HepG2 (cell line): Measurements from ENCODE around the gene CCDC192. TPM values are rescaled to one million over a fixed set of nuclear protein-coding genes. Genes with fewer than 3 reads are reported as not detected.

Source experiments
- ATAC-seq: fragments of 200-7000 bp; cut with Tn5 transposase; 3 replicates; pipeline ENCODE4 v1.9.1; 2020; ENCODE audit warnings: mild to moderate bottlenecking, moderate library complexity
- BruUV-seq: library from RNA; stranded (reverse); fragments of 400-500 nt; replicated peaks from 2 replicates; lab custom pipeline; 2021; lab: Mats Ljungman, UMichigan
- CTCF ChIA-PET: fragments of 300-600 bp; formaldehyde crosslinking; extraction: SDS; loops from one replicate; lab custom pipeline; 2021; ENCODE audit warnings: low total read pairs, inconsistent platforms, low intra/inter-chr PET ratio; lab: Yijun Ruan, JAX
- POLR2A ChIA-PET: fragments of 350-600 bp; sonication (Branson Sonifier 250); formaldehyde crosslinking; loops from one replicate; lab custom pipeline; 2020; ENCODE audit warnings: antibody characterized with exemption, inconsistent platforms; lab: Yijun Ruan, JAX
- DNase-seq: peaks from one replicate; pipeline ENCODE4 v3.0.0-alpha.2; 2015; ENCODE audit warnings: low spot score
- FAIRE-seq: peaks from 3 replicates; lab custom pipeline; 2011; peaks lifted over from hg19 to GRCh38; lab: Jason Lieb, UNC
- H2AFZ ChIP-seq: one replicate; pipeline ENCODE4 v1.6.1; 2011; ENCODE audit warnings: low read length, inconsistent platforms
- H3K27ac ChIP-seq: fragments of 300-600 bp; 3 replicates; pipeline ENCODE4 v1.8.0; 2011; ENCODE audit warnings: mixed run types, mild to moderate bottlenecking, mixed read lengths, low read length, inconsistent platforms; ENCODE audit not compliant: insufficient read depth; ENCODE audit errors: extremely low read length
- H3K27me3 ChIP-seq, 2 experiments: fragments of 200-600 bp in 1 of 2; 2 replicates in 1 of 2; 3 replicates in 1 of 2; pipeline versions ENCODE4 v1.6.0 to v1.8.0; 2011; ENCODE audit warnings: low read length in 2 of 2, mild to moderate bottlenecking in 2 of 2, moderate library complexity in 2 of 2, inconsistent platforms in 1 of 2; ENCODE audit not compliant: insufficient read depth in 2 of 2, control insufficient read depth in 1 of 2
- H3K36me3 ChIP-seq, 2 experiments: fragments of 200-600 bp in 1 of 2; replicated peaks in 1 of 2; 2 replicates in 1 of 2; 3 replicates in 1 of 2; pipeline versions ENCODE4 v1.5.1 to v1.8.0; 2011; ENCODE audit warnings: low read length in 2 of 2, inconsistent platforms in 1 of 2; ENCODE audit not compliant: insufficient read depth in 2 of 2, control insufficient read depth in 1 of 2
- H3K4me1 ChIP-seq: 2 replicates; pipeline ENCODE4 v1.5.1; 2012; ENCODE audit warnings: low read length, inconsistent platforms; ENCODE audit not compliant: insufficient read depth
- H3K4me2 ChIP-seq: 2 replicates; pipeline ENCODE4 v1.6.0; 2011; ENCODE audit warnings: low read depth, low read length, inconsistent platforms
- H3K4me3 ChIP-seq, 3 experiments: fragments of 200-600 bp in 1 of 3; sonication (generic), shearing (Covaris generic) in 1 of 3; replicated peaks in 1 of 3; 2 replicates each; pipeline ENCODE4 v1.5.1; 2011 to 2016; ENCODE audit warnings: low read length in 3 of 3, inconsistent platforms in 2 of 3, low read depth in 2 of 3, mild to moderate bottlenecking in 2 of 3, control low read depth in 1 of 3, mixed read lengths in 1 of 3; ENCODE audit not compliant: insufficient read depth in 1 of 3
- H3K79me2 ChIP-seq: one replicate; pipeline ENCODE4 v1.6.1; 2011; ENCODE audit warnings: low read length, inconsistent platforms; ENCODE audit not compliant: insufficient read depth
- H3K9ac ChIP-seq: 2 replicates; pipeline ENCODE4 v1.6.0; 2011; ENCODE audit warnings: mild to moderate bottlenecking, low read depth, low read length, inconsistent platforms; ENCODE audit not compliant: insufficient read depth
- H3K9me3 ChIP-seq: 2 replicates; pipeline ENCODE4 v1.5.1; 2012; ENCODE audit warnings: mild to moderate bottlenecking, low read length
- H4K20me1 ChIP-seq: 2 replicates; pipeline ENCODE4 v1.6.0; 2011; ENCODE audit warnings: inconsistent platforms, mild to moderate bottlenecking, low read length, moderate library complexity; ENCODE audit not compliant: insufficient read depth
- MED1 ChIP-seq: sonication (generic); formaldehyde crosslinking; IDR thresholded peaks from 2 replicates; pipeline ENCODE4 v1.4.0; 2020; ENCODE audit warnings: missing genetic modification reagents
- MEIS2 ChIP-seq: sonication (generic); formaldehyde crosslinking; IDR thresholded peaks from 2 replicates; pipeline ENCODE4 v1.9.0; 2021; ENCODE audit warnings: mild to moderate bottlenecking, missing genetic modification reagents
- TBX3 ChIP-seq: fragments of 450-650 bp; IDR thresholded peaks from 2 replicates; pipeline ENCODE4 v1.6.1; 2017; ENCODE audit warnings: antibody characterized with exemption, mild to moderate bottlenecking, inconsistent platforms, borderline replicate concordance
- ZNF101 ChIP-seq: sonication (generic); formaldehyde crosslinking; IDR thresholded peaks from 2 replicates; pipeline ENCODE4 v1.4.0; 2020; ENCODE audit warnings: mild to moderate bottlenecking, low read depth, missing genetic modification reagents, borderline replicate concordance
- ZNF605 ChIP-seq: sonication (generic); formaldehyde crosslinking; IDR thresholded peaks from 2 replicates; pipeline ENCODE4 v1.8.0; 2022; ENCODE audit warnings: mild to moderate bottlenecking, missing genetic modification reagents
- ZNF782 ChIP-seq: sonication (generic); formaldehyde crosslinking; IDR thresholded peaks from 2 replicates; pipeline ENCODE4 v1.4.0; 2020; ENCODE audit warnings: missing genetic modification reagents, mild to moderate bottlenecking, borderline replicate concordance
- in situ Hi-C: cut with HindIII; loops from 2 replicates; pipeline ENCODE4 v1.10.0; 2017; ENCODE audit warnings: low pct_unique_long_range_greater_than_20kb; ENCODE audit not compliant: extremely low pct_ligation_motif_present
- intact Hi-C: fragments of 100-400 bp; cut with micrococcal nuclease; formaldehyde crosslinking; loops from one replicate; pipeline ENCODE4 v1.10.0; 2022; ENCODE audit not compliant: unreplicated experiment
- polyA plus RNA-seq, 8 experiments: library from polyadenylated mRNA; depleted of rRNA in 3 of 8; stranded (reverse) in 7 of 8; unstranded in 1 of 8; fragments of >200 nt; fragmentation: Illumina TruSeq in 4 of 8; extraction: Trizol in 4 of 8; gene quantifications; 2 replicates each; pipeline versions ENCODE4 v1.2.1 to v1.2.3, GENCODE V29; 2011 to 2016; ENCODE audit warnings: low read depth in 4 of 8, missing spikeins in 1 of 8, mixed read lengths in 1 of 8; ENCODE audit not compliant: insufficient read depth in 1 of 8
- total RNA-seq, 5 experiments: library from RNA; depleted of rRNA; stranded (reverse); fragments of >200 nt; fragmentation: Illumina TruSeq; extraction: Trizol; gene quantifications; 2 replicates each; pipeline ENCODE4 v1.2.3, GENCODE V29; 2016; ENCODE audit warnings: low read depth in 1 of 5
- TF ChIP-seq, protein P1 (sequence below): sonication (generic); formaldehyde crosslinking; IDR thresholded peaks from 2 replicates; pipeline ENCODE4 v1.9.0; 2021; ENCODE audit warnings: missing genetic modification reagents, mild to moderate bottlenecking, borderline replicate concordance
- TF ChIP-seq, protein P2 (sequence below): sonication (generic); formaldehyde crosslinking; IDR thresholded peaks from 2 replicates; pipeline ENCODE4 v1.9.0; 2021; ENCODE audit warnings: missing genetic modification reagents, borderline replicate concordance
- TF ChIP-seq, protein P3 (sequence below): sonication (generic); formaldehyde crosslinking; IDR thresholded peaks from 2 replicates; pipeline ENCODE4 v1.4.0; 2020; ENCODE audit warnings: missing genetic modification reagents
- TF ChIP-seq, protein P4 (sequence below): sonication (generic); formaldehyde crosslinking; IDR thresholded peaks from 2 replicates; pipeline ENCODE4 v1.8.0; 2022; ENCODE audit warnings: mild to moderate bottlenecking, missing genetic modification reagents; ENCODE audit not compliant: insufficient replicate concordance
- TF ChIP-seq, protein P5 (sequence below): sonication (generic); formaldehyde crosslinking; IDR thresholded peaks from 2 replicates; pipeline ENCODE4 v1.8.1; 2023; ENCODE audit warnings: mild to moderate bottlenecking, moderate library complexity, missing genetic modification reagents
- TF ChIP-seq, protein P6 (sequence below): sonication (generic); formaldehyde crosslinking; IDR thresholded peaks from 2 replicates; pipeline ENCODE4 v1.4.0; 2020; ENCODE audit warnings: missing genetic modification reagents, mild to moderate bottlenecking, borderline replicate concordance

CCDC192 gene
- total and polyA plus RNA-seq, 2 of the 13 experiments (the other 11 are each of a cell fraction or from before 2014, with no cell fraction given): not detected

DNA sequence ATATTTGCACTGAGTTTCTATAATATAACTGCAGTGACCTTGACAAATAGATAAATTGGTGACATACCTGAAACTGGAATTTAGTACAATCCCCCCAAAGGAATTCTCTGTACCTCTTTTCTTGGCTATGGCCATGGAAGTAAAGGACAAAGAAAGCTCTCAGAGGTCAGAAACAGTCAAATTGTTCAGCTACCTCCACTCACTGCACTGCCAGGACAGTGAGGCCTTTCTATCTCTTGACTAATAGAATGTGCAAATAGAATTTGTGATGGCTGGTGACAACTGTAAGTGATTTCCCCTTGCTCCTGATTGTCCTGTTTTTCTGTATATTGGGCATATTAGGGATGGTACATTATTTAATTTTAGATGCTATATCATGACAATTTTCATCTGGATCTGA is 67.1 kb downstream of the CCDC192 start:
- FAIRE-seq: no peak
- Histone ChIP-seq H4K20me1 (no peaks in the 10 kb centered on the region), H3K27me3 (no peaks in the 10 kb centered on the region), H3K27ac (no peak overlapping the region), H3K9me3 (no peaks in the 10 kb centered on the region), H3K4me3 (no peak overlapping the region), H3K4me1 (no peaks in the 10 kb centered on the region), H3K9ac (no peak overlapping the region), H3K79me2 (no peaks in the 10 kb centered on the region), H2AFZ (no peak overlapping the region), H3K4me2 (no peak overlapping the region), H3K36me3 (no peaks in the 10 kb centered on the region)
- ChIA-PET POLR2A (no interaction called here), CTCF (no interaction called here)
- no peak for DNase-seq
- no peak for ATAC-seq
- intact Hi-C loops: no loop called here
- in situ Hi-C loops: no loop called here
- BruUV-seq: no TSS peak
- TF ChIP-seq TBX3 (no peak), MED1 (no peak), ZNF101 (CRISPR knock-in tag) (no peak), MEIS2 (CRISPR knock-in tag) (no peak), ZNF605 (no peak), ZNF782 (CRISPR knock-in tag) (no peak)
- TF ChIP-seq, protein P1, sequence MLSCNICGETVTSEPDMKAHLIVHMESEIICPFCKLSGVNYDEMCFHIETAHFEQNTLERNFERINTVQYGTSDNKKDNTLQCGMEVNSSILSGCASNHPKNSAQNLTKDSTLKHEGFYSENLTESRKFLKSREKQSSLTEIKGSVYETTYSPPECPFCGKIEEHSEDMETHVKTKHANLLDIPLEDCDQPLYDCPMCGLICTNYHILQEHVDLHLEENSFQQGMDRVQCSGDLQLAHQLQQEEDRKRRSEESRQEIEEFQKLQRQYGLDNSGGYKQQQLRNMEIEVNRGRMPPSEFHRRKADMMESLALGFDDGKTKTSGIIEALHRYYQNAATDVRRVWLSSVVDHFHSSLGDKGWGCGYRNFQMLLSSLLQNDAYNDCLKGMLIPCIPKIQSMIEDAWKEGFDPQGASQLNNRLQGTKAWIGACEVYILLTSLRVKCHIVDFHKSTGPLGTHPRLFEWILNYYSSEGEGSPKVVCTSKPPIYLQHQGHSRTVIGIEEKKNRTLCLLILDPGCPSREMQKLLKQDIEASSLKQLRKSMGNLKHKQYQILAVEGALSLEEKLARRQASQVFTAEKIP (CRISPR knock-in tag): no peak
- TF ChIP-seq, protein P2, sequence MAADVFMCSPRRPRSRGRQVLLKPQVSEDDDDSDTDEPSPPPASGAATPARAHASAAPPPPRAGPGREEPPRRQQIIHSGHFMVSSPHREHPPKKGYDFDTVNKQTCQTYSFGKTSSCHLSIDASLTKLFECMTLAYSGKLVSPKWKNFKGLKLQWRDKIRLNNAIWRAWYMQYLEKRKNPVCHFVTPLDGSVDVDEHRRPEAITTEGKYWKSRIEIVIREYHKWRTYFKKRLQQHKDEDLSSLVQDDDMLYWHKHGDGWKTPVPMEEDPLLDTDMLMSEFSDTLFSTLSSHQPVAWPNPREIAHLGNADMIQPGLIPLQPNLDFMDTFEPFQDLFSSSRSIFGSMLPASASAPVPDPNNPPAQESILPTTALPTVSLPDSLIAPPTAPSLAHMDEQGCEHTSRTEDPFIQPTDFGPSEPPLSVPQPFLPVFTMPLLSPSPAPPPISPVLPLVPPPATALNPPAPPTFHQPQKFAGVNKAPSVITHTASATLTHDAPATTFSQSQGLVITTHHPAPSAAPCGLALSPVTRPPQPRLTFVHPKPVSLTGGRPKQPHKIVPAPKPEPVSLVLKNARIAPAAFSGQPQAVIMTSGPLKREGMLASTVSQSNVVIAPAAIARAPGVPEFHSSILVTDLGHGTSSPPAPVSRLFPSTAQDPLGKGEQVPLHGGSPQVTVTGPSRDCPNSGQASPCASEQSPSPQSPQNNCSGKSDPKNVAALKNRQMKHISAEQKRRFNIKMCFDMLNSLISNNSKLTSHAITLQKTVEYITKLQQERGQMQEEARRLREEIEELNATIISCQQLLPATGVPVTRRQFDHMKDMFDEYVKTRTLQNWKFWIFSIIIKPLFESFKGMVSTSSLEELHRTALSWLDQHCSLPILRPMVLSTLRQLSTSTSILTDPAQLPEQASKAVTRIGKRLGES: no peak
- TF ChIP-seq, protein P3, sequence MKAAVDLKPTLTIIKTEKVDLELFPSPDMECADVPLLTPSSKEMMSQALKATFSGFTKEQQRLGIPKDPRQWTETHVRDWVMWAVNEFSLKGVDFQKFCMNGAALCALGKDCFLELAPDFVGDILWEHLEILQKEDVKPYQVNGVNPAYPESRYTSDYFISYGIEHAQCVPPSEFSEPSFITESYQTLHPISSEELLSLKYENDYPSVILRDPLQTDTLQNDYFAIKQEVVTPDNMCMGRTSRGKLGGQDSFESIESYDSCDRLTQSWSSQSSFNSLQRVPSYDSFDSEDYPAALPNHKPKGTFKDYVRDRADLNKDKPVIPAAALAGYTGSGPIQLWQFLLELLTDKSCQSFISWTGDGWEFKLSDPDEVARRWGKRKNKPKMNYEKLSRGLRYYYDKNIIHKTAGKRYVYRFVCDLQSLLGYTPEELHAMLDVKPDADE: no peak
- TF ChIP-seq, protein P4, sequence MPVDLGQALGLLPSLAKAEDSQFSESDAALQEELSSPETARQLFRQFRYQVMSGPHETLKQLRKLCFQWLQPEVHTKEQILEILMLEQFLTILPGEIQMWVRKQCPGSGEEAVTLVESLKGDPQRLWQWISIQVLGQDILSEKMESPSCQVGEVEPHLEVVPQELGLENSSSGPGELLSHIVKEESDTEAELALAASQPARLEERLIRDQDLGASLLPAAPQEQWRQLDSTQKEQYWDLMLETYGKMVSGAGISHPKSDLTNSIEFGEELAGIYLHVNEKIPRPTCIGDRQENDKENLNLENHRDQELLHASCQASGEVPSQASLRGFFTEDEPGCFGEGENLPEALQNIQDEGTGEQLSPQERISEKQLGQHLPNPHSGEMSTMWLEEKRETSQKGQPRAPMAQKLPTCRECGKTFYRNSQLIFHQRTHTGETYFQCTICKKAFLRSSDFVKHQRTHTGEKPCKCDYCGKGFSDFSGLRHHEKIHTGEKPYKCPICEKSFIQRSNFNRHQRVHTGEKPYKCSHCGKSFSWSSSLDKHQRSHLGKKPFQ: no peak
- TF ChIP-seq, protein P5, sequence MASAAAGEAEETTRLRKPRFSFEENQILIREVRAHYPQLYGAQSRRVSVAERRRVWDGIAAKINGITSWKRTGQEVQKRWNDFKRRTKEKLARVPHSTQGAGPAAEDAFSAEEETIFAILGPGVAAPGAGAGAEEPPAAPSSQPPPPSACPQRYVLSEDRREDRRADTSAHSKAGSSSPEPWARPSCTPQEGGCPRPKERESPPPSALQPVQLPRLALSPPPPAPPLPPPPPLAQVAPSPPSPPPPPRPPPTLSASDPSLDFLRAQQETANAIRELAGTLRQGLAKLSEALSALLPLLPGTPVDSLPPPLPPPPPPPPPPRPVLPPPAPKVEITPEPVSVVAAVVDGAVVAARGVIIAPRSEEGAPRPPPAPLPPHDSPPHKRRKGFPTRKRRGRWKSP (CRISPR knock-in tag): no peak
- TF ChIP-seq, protein P6, sequence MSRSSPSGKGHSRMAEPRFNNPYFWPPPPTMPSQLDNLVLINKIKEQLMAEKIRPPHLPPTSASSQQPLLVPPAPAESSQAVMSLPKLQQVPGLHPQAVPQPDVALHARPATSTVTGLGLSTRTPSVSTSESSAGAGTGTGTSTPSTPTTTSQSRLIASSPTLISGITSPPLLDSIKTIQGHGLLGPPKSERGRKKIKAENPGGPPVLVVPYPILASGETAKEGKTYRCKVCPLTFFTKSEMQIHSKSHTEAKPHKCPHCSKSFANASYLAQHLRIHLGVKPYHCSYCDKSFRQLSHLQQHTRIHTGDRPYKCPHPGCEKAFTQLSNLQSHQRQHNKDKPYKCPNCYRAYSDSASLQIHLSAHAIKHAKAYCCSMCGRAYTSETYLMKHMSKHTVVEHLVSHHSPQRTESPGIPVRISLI (CRISPR knock-in tag): no peak
